GM23248 (cell line): ENCODE results near the gene CLDN11.

ENCODE experiments used
- EZH2 ChIP-seq: fragments of 200-600 bp; sonication (generic); IDR thresholded peaks from 2 replicates; pipeline ENCODE4 v1.6.1; 2018; ENCODE audit warnings: antibody characterized with exemption, mild to moderate bottlenecking; ENCODE audit not compliant: insufficient read depth, poor library complexity, severe bottlenecking
- EZH2phosphoT487 ChIP-seq: fragments of 200-600 bp; sonication (generic); IDR thresholded peaks from 2 replicates; pipeline ENCODE4 v1.6.1; 2018; ENCODE audit warnings: antibody characterized with exemption, moderate library complexity, mild to moderate bottlenecking, low read depth; ENCODE audit not compliant: insufficient read depth

- no peak for TF ChIP-seq EZH2
- TF ChIP-seq EZH2phosphoT487: no peak
These were observed at the start of gene CLDN11 for GRCh38 chr3:170418422-170419398.
